HG02571 (cell line): Measurements from ENCODE around the gene ADORA1.

Experiments used
- ATAC-seq: cut with Tn5 transposase; IDR thresholded peaks from one replicate; pipeline ENCODE4 v1.9.1; 2021; ENCODE audit warnings: mild to moderate bottlenecking, moderate library complexity; ENCODE audit not compliant: unreplicated experiment

ADORA1 gene

DNA sequence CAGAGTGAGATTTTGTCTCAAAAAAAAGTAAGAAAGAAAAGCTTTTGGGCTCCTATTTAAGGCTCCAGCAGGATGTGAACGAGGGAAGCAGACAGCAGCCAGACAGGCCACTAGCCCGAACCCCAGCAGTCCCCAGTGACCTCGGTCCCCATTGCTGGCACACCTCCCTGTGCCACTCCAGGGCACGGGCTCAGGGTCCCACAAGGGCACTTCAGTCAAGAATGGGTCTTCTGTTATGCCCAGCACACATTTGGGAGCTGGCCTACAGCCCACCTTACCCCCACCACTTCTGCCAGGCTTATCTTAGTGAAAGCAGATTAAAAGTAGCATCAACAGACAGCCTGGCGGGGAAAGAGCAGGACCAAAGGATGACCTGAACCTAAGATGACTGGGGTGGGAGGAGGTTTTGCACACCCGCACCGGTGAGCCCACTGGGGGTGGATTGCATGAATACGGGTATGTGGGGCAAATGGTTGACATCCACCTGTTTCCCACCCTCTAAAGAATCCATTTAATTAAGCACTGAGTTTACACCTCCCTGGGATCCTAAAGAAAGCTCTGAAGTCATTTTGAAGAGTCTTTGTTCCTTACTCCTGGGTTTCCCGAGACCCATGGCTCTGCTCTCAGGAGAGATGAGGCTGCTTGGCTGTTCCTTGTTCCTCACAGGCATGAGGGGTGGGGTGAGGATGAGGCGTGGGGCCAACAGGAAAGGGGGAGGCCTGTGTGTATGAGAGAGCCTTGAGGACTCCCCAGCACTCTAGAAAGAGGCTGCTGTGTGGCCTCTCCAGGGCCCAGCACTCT, 54.3 kb downstream of the ADORA1 start:
- ATAC-seq = no peak

DNA sequence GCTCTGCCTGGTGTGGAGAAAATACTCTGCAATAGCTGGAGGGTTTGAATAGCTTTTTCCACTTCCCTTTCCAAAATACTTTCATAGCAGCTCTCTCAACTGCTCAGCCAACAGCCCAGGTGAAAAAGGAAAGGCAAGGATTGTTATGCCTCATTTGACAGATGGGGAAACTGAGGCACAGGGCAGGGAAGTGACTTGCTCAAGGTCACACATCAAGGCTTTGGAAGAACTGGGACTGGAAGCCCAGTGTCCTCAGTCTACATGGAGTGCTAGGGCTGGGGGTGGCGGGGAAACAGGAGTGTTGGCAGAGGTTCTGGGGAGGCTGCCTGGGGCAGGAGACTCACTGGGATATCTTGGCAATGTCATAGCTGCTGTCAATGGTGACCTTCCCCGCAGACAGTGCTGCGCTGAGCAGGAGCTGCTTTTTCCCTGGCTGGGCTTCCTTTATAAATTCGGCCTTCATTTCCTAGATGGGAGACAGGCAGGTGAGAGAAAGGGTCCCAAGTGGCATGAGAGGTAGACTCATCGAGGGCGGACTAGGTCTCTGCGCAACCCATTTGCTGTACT, 54.9 kb downstream of the ADORA1 start:
- ATAC-seq = no peak

DNA sequence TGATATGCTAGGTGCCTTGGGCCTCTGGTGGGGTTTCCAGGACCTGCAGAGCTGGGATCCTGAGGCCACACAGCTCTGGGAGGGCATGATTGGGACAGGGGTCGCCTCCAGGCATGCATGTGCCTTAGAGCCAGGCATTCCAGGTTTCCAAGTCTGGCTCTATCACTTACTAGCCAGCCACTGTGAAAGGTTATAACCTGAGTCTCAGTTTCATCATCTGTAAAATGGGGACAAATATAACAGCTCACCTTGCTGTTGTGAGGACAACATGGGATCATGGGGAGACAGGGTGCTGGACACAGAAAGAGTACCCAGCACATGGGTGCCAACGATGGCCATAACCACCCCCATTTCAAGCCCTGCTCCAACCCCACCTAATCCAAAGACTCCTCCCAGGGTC, 56.3 kb downstream of the ADORA1 start:
- ATAC-seq = no peak

DNA sequence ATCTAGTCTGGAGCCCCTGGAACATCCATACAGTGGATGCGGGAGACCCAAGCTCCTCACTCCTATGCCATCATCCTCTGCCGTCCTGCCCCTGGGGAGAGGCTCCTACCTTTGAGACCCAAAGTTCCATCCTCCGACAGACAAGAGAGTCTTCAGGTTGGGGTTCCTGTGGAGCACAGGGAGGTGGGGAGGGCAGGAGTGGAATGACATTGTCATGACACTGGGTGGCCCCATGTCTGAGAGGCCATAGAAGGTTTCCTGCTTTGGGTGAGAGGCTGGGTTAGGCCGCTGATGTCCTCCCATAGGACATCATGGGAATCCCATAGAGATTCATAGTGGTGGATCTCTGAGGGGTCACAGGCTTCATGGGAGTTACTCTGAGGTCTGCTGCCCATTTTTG, 56.9 kb downstream of the ADORA1 start:
- no peak for ATAC-seq

DNA sequence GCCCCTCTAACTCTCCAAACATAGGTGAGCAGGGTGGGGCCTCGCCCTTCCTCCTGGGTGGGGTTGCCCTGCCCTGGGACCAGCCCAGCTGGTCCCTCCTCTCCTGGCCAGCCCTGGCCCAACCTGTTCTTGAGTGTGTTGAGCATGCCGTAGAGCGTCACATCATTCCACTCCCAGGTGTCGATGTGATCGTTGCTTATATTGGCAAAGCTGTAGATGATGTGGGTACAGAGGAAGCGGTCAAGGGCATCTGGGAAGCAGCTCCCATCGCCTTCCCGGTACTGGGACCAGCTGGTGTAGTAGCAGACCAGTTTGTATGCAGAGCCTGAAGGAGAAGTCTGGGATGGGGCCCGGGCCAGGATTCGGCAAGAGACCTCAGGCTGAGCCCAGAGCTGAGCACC, 57.5 kb downstream of the ADORA1 start:
- no peak for ATAC-seq

DNA sequence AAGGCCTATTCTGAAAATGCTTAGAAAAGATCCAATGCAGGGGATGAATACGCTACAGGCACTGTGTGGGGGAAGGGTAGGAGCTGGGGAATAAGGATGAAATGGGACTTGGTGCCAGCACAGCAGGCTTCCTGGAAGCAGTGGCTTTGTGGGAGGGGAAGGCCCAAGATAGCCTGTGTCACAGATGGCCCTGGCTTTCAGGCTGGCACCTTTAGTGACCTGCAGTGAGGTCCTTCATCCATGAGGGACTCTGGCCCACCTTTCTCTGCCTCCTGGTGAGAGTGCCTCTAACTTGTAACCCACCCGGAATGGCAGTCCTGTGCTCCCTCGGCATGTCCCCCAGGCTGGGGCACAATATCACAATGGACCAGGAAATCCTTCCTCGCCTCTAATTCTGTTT, 58.1 kb downstream of the ADORA1 start:
- ATAC-seq = no peak

DNA sequence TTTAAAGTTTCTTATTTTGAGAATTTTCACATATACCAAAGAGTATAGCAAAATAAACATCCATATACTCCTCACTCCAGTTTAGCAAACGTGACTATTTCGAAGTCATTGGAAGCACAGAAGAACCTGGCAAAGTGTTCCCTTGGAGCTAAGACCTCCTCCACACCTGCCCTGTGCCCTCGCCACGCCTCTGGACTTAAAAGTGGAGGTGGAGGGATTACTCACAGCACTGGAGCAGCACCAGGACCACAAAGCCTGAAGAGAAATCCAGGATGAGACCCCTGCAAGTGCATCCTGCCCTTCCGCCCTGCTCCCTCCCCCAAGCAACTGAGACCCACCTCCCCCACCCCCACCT, 58.5 kb downstream of the ADORA1 start:
- ATAC-seq = no peak

DNA sequence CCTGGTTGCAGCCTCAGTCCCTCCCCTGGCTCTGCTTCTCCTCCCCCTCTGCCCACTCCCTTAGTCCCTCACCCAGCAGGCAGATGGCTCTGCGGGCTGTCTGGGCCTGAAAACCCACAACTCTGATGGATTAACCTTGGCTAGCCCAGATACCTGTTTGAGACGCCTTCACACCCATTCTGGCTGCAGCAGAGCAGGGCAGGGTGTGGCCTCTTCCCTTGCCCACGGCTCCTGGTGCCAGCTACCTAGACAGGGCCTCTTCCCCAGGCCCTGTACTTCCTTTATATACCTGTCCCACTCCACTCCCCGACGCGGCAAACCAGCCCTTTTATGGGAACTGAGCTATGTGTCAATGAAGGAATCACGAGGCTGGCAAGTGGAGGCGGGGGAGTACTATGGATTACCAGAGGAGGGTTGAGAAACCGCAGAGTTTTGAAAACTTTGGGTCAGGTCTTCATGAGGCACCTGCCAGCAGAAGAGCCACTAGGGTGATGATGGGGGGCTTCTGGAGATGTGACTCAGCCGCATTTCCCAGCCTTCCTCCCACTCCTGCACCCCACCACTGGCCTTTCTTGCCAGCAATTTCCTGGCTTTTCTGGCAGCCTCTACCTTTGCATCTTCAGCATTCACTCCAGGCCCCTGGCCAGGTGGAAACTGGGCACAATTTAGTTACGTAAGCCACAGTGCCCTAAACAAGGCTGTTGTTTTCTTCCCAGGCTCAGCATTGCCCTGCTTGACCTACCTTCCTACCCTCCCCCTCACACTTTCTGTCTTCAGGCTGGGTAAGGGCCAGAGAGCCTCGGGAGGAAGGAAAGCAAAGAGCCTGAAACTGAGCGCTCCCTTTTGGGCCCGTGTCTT, 59.1 kb downstream of the ADORA1 start, which contains the start of gene CHI3L1:
Gene CHI3L1, minus strand, starts transcription at position 259 of the 858 bp plus-strand sequence. Its CDS starts 81 bp downstream, at position 178.
- ATAC-seq = no peak

DNA sequence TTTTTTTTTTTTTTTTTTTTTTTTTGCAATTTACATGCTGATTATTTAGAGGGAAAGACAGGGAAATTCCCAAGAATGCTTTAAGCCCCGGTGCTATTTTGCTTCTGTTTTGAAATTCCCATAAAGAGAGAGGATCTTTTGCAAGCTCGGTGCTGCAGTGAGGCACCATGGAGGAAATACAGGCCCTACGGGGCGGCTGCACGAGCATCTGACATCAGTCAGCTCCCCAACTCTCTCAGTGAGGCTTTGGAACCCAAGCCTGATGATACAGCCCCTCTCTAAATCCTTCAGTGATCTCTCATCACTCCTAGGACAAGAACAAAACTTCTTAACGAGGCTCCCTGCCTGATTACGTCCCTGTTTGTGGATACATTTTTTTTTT, 59.8 kb downstream of the ADORA1 start:
- ATAC-seq = no peak

DNA sequence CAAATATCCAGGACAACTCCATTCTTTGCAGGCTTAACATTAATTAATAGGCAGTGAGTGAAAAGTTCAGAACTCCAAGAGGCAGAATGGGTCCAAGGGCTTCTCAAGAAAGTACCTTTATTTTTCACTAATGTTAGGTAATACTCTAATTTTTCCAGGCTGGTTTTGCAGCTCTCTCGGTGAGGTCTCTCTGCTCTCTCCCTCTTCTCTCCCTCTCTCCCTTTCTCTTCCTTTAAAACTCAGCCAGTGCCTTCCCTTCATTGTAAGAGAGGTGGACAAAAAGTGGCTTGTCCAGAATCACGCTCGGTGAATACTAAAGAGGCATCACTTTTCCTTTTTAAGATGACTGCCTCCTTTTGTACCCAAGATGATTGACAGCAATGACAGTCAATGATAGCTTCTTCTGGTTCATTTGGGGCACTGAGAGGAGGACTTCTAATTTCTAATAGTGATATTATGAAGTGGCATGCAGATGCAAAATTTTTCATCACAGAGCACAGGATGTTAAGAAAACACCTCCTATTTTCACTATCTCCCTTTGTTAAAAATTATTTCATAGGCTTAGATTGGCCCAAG, 60.3 kb downstream of the ADORA1 start:
- ATAC-seq = no peak

DNA sequence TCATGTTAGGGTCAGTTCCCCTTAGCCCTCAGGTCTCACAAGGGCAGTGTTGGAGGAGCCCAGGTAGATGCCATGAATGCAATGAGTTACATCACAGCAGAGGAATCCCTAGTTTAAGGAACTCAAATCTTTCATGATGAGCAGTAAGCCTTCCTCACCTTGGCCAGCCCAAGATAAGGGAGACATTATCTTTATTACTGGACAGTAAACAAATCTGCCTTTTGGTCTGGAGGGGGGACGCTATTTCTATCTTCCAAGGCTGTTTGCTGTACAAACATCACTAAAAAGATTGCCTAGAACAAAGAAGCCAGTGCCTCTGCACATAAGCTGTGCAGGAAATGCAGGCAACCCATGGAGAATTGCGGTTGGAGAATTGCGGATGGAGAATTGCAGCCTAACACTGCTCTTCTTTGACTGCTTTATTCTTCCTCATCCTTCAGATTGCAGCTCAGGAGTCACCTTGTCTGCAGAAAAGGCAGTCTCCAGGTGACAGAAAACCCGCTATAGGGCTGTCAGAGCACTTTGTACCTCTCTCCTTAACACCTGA, 61.2 kb downstream of the ADORA1 start:
- no peak for ATAC-seq

DNA sequence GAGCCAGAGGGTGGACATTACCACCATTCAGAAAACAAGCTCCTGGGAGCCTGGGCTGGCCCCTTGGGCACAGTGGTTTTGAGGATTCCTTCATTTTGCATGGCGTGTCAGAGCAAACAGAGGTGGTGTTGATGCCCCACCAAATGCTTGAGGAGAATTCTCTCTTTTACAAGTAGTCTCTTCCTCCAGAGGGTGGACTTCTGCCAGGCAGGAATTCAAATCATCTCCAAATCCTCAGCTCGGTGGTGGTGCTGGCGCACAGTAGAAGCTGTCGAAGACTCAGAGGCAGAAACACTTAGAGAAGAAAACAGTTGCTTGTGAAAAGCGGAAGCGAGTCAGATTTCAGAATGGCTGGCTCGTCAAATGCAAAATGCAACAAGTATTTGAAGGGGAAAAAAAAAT, 62.4 kb downstream of the ADORA1 start:
- ATAC-seq = no peak

DNA sequence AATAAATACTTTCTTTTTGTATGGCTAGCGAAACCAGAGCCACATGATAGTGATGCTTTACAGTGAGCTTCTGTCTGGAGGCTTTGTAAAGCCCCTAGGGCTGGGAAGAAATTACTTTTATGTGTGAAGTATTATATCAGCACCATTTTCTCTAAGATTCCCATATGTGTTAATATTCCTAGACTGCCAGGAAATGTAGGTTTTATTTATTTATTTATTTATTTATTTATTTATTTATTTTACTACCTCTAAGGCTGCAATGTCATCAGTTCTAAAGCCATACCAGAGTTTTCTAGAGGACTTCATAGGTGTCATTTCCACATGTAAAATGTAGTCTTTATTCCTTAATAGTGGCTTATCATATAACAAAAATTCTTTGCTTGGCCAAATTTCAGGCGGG, 63.4 kb downstream of the ADORA1 start:
- no peak for ATAC-seq

DNA sequence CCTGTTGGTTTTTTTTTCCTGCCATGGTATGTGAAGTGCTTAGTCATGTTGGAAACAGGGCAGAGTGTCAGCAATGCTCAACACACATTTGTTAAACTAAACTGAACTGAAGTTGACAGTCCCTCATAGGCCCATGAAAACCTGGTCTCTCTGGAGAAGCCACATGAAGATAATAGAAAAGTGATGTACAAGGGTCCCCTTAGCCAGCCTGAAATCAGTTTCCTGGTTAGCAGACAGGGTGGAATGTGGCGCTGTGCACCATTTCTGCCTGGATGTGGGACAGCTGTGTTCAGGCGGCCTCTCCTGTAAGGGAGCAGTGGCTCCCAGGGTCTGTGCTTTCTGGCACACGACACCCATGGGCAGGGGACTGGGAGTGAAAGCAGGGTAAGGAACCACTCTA, 68.8 kb downstream of the ADORA1 start:
- no peak for ATAC-seq

DNA sequence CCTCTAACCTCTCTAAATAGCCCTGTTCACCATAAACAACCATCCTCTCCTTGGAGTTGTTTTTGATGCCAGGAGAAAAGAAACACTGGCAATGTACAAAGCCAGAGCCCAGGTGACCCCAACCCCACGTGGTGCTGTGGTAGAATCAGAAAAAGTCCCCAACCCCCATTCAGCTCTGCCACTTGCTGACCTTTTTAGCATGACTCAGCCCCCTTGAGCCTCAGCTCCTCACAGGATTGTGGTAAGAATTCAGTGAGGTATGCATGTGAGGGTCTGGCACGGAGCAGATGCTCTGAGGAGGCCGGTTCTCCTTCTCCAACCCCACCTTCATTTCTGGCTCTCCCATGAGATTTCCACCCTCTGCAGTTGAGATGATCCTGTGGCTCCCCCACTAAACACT, 70.1 kb downstream of the ADORA1 start:
- ATAC-seq = no peak

DNA sequence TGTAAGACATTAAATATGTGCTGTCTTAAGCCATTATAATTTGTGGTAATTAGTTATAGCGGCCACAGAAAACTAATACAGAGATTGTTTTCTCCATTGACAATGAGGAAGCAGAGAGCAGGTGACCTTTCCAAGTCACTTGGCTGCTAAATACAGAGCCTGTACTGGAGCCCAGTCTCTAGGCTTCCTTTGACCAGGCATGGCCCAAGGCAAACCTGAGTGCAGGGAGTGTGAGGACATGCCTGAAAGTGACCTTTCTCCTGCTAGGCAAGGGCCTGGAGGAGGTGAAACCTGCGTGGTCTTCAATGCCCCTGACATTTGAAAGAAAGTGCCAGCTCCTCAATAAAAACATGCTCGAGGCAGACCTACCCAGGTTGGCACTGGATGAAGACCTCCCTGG, 71.5 kb downstream of the ADORA1 start:
- no peak for ATAC-seq

DNA sequence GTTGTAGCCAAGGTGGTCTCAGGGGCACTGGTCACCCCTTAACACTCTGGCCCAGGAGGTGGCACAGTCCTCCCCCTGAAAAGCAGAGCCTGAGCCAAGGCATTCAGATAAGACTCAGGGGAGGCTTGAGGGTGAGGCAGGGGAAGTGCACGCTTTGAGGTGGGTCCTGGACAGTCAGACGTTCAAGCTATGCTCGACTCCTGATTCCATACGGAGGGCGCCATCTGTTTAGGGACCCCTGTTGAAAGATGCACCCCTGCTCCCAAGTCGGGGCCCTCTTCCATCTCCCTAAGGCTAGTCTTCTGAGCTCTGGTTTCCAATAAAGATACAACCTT, 71.9 kb downstream of the ADORA1 start:
- no peak for ATAC-seq

DNA sequence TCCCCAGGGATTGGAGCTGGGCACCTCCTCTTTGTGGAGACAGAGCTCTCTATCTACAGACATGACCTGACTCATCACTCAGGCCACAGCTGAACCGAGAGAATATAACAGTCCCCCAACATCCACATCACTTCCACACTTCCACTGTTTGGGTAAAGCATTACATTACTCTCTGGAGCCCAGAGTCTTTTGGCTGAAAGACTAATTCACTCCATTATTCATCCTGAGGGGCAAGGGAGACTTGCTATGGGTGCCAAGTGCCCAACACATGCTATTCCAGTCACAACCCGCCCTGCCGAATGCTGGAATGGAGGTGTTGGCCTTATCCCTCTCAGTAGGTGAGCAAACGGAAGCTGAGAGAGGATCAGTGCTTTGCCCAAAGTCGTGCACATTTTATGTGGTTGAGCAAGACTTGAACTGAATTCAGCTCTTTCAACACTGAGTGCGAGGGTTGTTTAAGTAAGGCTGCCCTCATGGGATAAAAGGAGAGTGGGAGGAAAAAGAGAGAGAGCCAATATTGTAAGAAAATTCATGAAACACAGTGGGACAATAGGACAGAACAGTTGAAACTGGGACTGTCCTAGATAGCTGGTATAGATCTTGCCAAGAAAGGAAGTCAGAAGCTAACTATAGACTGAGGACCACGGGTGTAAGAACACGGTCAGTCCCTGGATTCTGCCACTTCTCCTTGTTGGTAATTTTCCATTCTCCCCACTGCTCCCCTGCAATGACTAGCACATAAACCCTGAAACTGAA, 72.5 kb downstream of the ADORA1 start:
- ATAC-seq = no peak

DNA sequence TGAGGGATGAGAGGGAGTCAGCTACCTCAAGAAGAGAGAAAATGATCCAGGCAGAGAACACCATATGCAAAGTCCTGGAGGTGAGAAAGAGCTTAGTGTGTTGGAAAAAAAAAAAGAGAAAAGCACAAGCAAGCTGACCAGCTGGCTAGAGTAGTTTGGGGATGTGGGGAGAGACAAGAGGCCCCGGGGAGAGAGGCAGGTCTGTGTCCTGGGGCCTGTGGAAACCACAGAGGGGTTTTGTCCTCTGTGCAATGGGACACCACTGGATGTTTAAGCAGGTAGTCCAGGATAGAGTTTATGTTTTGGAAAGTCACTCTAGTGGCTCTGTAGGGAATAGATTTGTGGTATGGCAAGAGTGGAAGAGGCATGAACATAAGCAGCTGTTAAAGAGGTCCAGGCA, 73.4 kb downstream of the ADORA1 start:
- ATAC-seq = no peak

DNA sequence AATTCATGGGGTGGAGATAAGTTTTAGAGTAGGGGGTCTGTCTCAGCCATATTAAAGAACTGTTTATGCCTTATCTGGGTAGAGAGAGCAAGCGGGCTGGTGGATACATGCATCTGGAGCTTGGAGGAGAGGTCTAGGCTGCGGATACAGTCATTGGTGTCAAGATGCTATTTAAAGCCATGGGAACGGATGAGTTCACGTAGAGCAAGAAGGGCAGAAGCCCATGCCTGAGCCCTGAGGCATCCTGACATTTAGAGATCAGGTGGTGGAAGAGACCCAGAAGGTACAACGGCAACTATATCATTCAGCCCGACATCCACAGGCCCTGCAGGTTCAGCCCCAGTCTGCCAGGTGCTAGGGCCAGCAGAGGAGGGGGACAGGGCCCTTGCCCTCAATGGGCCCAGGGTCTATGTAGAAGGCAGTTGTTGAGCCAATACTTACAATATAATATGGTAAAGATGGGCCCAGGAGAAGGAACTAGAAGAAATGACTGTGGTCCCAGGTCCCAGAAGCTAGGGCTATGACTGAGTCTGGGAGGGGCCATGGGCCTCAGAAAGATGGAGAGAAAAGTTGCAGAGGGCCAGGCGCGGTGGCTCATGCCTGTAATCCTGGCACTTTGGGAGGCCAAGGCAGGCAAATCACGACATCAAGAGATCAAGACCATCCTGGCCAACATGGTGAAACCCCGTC, 74.1 kb downstream of the ADORA1 start:
- no peak for ATAC-seq
